ENCODE data around the gene HLA-DRB1.

HLA-DRB1 gene

GRCh38 chr6:32576250-32576649 is 13.4 kb downstream of the HLA-DRB1 start:
- Mint-ChIP-seq H3K27me3 (ENCODE audit: low read depth) (peaks cover 5% of the 10 kb centered on the region), H3K4me1 (no peaks in the 10 kb centered on the region), H3K27ac (no peak overlapping the region), H3K36me3 (ENCODE audit: low read depth) (no peaks in the 10 kb centered on the region), H3K9me3 (no peaks in the 10 kb centered on the region), H3K4me3 (no peak overlapping the region)
- TF ChIP-seq CTCF (IDR thresholded peaks at IDR 0.05; ENCODE audit: unreplicated experiment in 3 of 3): no peak

GRCh38 chr6:32570363-32570905 is 19.2 kb downstream of the HLA-DRB1 start:
- Mint-ChIP-seq H3K27me3 (ENCODE audit: low read depth) (no peaks in the 10 kb centered on the region), H3K4me3 (no peak overlapping the region), H3K27ac (no peak overlapping the region), H3K9me3 (peaks cover 3% of the 10 kb centered on the region), H3K36me3 (ENCODE audit: low read depth) (no peaks in the 10 kb centered on the region), H3K4me1 (no peaks in the 10 kb centered on the region)
- TF ChIP-seq CTCF (IDR thresholded peaks at IDR 0.05; ENCODE audit: unreplicated experiment in 3 of 3): no peak

- H3K27ac Mint-ChIP-seq: no peak overlapping the region
- H3K4me1 Mint-ChIP-seq: no peaks in the 10 kb centered on the region
- H3K27me3 Mint-ChIP-seq (ENCODE audit: low read depth): no peaks in the 10 kb centered on the region
- no peak for TF ChIP-seq CTCF (IDR thresholded peaks at IDR 0.05; ENCODE audit: unreplicated experiment in 3 of 3)
- H3K36me3 Mint-ChIP-seq (ENCODE audit: low read depth): no peaks in the 10 kb centered on the region
- H3K4me3 Mint-ChIP-seq: no peak overlapping the region
- peaks cover 3% of the 10 kb centered on the region for H3K9me3 Mint-ChIP-seq
These were observed 21.1 kb downstream of the HLA-DRB1 start for GRCh38 chr6:32568561-32568960.

GRCh38 chr6:32566957-32567356 is 22.7 kb downstream of the HLA-DRB1 start:
- no peak overlapping the region for H3K27ac Mint-ChIP-seq
- no peaks in the 10 kb centered on the region for H3K4me1 Mint-ChIP-seq
- H3K9me3 Mint-ChIP-seq: peaks cover 3% of the 10 kb centered on the region

GRCh38 chr6:32565511-32565910 is 24.1 kb downstream of the HLA-DRB1 start:
- no peak overlapping the region for H3K27ac Mint-ChIP-seq
- no peak overlapping the region for H3K4me3 Mint-ChIP-seq
- no peak for TF ChIP-seq CTCF (IDR thresholded peaks at IDR 0.05; ENCODE audit: unreplicated experiment in 3 of 3)
- H3K9me3 Mint-ChIP-seq: peaks cover 3% of the 10 kb centered on the region
- H3K36me3 Mint-ChIP-seq (ENCODE audit: low read depth): no peaks in the 10 kb centered on the region
- no peaks in the 10 kb centered on the region for H3K4me1 Mint-ChIP-seq
- H3K27me3 Mint-ChIP-seq (ENCODE audit: low read depth): no peaks in the 10 kb centered on the region

More at GRCh38 chr6:32566957-32567356, 22.7 kb downstream of the HLA-DRB1 start:
- H3K27me3 Mint-ChIP-seq (ENCODE audit: low read depth): no peaks in the 10 kb centered on the region
- no peaks in the 10 kb centered on the region for H3K36me3 Mint-ChIP-seq (ENCODE audit: low read depth)
- H3K4me3 Mint-ChIP-seq: no peak overlapping the region
- TF ChIP-seq CTCF (IDR thresholded peaks at IDR 0.05; ENCODE audit: unreplicated experiment in 3 of 3): no peak

GRCh38 chr6:32562940-32563339 is 26.7 kb downstream of the HLA-DRB1 start:
- peak overlapping the region in 1 of 3 experiments; percentile 15 for H3K27ac Mint-ChIP-seq
- H3K4me1 Mint-ChIP-seq: no peaks in the 10 kb centered on the region
- H3K27me3 Mint-ChIP-seq (ENCODE audit: low read depth): peaks cover 4% of the 10 kb centered on the region
- no peak overlapping the region for H3K4me3 Mint-ChIP-seq
- no peaks in the 10 kb centered on the region for H3K36me3 Mint-ChIP-seq (ENCODE audit: low read depth)
- H3K9me3 Mint-ChIP-seq: peaks cover 3% of the 10 kb centered on the region
- TF ChIP-seq CTCF (IDR thresholded peaks at IDR 0.05; ENCODE audit: unreplicated experiment in 3 of 3): no peak
